Heart left ventricle (tissue), 16 donors: ENCODE results near the gene CNBD2. TPM values are rescaled to one million over a fixed set of nuclear protein-coding genes. Genes with fewer than 3 reads are reported as not detected.

Experiments
- ATAC-seq, 4 donors: fragments of 200-7000 bp; cut with Tn5 transposase; one replicate each; pipeline ENCODE4 v1.9.1; 2020 to 2022; ENCODE audit warnings: moderate library complexity in 4 of 4, mild to moderate bottlenecking in 3 of 4, moderate number of reproducible peaks in 1 of 4
- DNase-seq, 5 donors: peaks; one replicate each; pipeline ENCODE4 v3.0.0-alpha.2; 2020
- H3K27ac ChIP-seq, 12 donors: fragments of 200-600 bp; sonication (generic) in 4 of 12; one replicate each; pipeline versions ENCODE4 v1.5.0 to v1.8.0; 2016 to 2022; ENCODE audit warnings: mild to moderate bottlenecking in 2 of 12
- H3K27me3 ChIP-seq, 9 donors: fragments of 200-600 bp; sonication (generic) in 2 of 9; one replicate each; pipeline versions ENCODE4 v1.5.1 to v1.8.0; 2016 to 2022; ENCODE audit warnings: mild to moderate bottlenecking in 3 of 9
- H3K36me3 ChIP-seq, 9 donors: fragments of 200-600 bp; sonication (generic) in 2 of 9; one replicate each; pipeline versions ENCODE4 v1.5.0 to v1.8.0; 2018 to 2022; ENCODE audit warnings: mild to moderate bottlenecking in 2 of 9
- H3K4me1 ChIP-seq, 12 donors: fragments of 200-600 bp; sonication (generic) in 4 of 12; one replicate each; pipeline versions ENCODE4 v1.5.0 to v1.8.0; 2016 to 2022; ENCODE audit warnings: mild to moderate bottlenecking in 3 of 12
- H3K4me3 ChIP-seq, 12 donors: fragments of 200-600 bp; sonication (generic) in 4 of 12; one replicate each; pipeline versions ENCODE4 v1.5.0 to v1.8.0; 2017 to 2022; ENCODE audit warnings: mild to moderate bottlenecking in 9 of 12, moderate library complexity in 4 of 12
- H3K9me3 ChIP-seq, 12 donors: fragments of 200-600 bp; sonication (generic) in 4 of 12; one replicate each; pipeline versions ENCODE4 v1.5.0 to v1.8.0; 2016 to 2022; ENCODE audit warnings: mild to moderate bottlenecking in 1 of 12
- CTCF ChIP-seq, 12 donors: fragments of 200-600 bp; sonication (generic) in 4 of 12; IDR thresholded peaks; one replicate each; pipeline versions ENCODE4 v1.5.0 to v1.8.0; 2018 to 2022; ENCODE audit warnings: antibody characterized with exemption in 12 of 12, mild to moderate bottlenecking in 5 of 12
- POLR2A ChIP-seq, 2 donors: fragments of 450-650 bp; IDR thresholded peaks; one replicate each; pipeline ENCODE4 v1.6.1; 2017; ENCODE audit warnings: antibody characterized with exemption in 2 of 2, mild to moderate bottlenecking in 2 of 2, moderate library complexity in 2 of 2
- WGBS, 4 donors: extraction: QIAGEN DNeasy Blood & Tissue Kit in 2 of 4; methylation state at CpG; one replicate each; pipeline versions ENCODE4 v1.1.5 to v1.1.7; 2013 to 2018; 5-methylcytosine and 5-hydroxymethylcytosine counted together
- intact Hi-C, 10 donors: fragments of 100-400 bp; cut with DNase I; formaldehyde crosslinking; loops; one replicate each; pipeline versions ENCODE4 v1.11.1 to v1.14.2; 2022
- polyA plus RNA-seq, 2 donors: library from polyadenylated mRNA; stranded (reverse); fragments of 200-250 nt; gene quantifications; one replicate each; pipeline ENCODE4 v1.2.3, GENCODE V29; 2013
- total RNA-seq, 9 donors: library from RNA; depleted of rRNA in 2 of 9; stranded (reverse); fragments of >200 nt in 2 of 9; fragmentation: NEBNext Ultra II Directional in 3 of 9; extraction: Animal tissue kit (Norgen Biotek cat#: 25700) in 3 of 9; gene quantifications; one replicate each; pipeline versions ENCODE4 v1.1.0 to v1.2.4, GENCODE V29; 2016 to 2023
- donor health status: ischemic (EF 13 %, LVEDD 7.1; RV severe dilation, severe dysfunction).
- donor health status: healthy with polysubstance abuse.
- donor health status: DM: no; HTN: yes; CAD: no.
- donor health status: DM: no; HTN: no; CAD: no.
- donor health status: ischemic (EF 25% LVEDD 6.9; RV normal size, moderate dysfunction).
- donor health status: ischemic (EF 25% LVEDD 5.7; RV mildly dilated, moderate dysfunction).
- donor health status: healthy.
- donor health status: DM: yes; HTN: yes; CAD: no.
- donor health status: ischemic (EF 35%, LVEDD 5.7; RV mildly dilated, moderate dysfunction).
- donor health status: nonischemic (EF 11% LVEDD 7.7; RV severe dilation, severe dysfunction).
- donor health status: DM: yes; HTN: yes; CAD: no.
- donor health status: PGD.
- donor health status: ischemic (EF 29% LVEDD 5.4; RV normal size, mild dysfunction).
- donor health status: nonischemic (EF 23%, LVEDD 6.1; RV moderate dilation, normal function).

CNBD2 gene
- total and polyA plus RNA-seq, 11 donors = 1.4 to 7.7 (median 3.6) TPM; not detected in 1

- Histone ChIP-seq H3K4me1 (peaks cover 4 to 32% (median 21%) of the 10 kb centered on the region in 12 donors), H3K27ac (peak overlapping the region; percentile 95 to 100 (median 97)), H3K9me3 (no peaks in the 10 kb centered on the region), H3K4me3 (peak overlapping the region; percentile 69 to 96 (median 84)), H3K36me3 (peaks cover 0 to 16% (median 1%) of the 10 kb centered on the region in 9 donors), H3K27me3 (no peaks in the 10 kb centered on the region)
- ATAC-seq = peak; percentile 16 to 56 (median 44)
- TF ChIP-seq POLR2A (IDR thresholded peaks at IDR 0.05) (no peak), CTCF (IDR thresholded peaks at IDR 0.05) (no peak)
- WGBS, 4 donors = 1 to 5% (median 3%) methylated on average over 20 to 65 of the region's 65 CpGs
- intact Hi-C loops = loop anchor here in 1 of 10 donors (5.0 kb wide), 1 partner anchor 99 kb away; no protein-coding TSS in a partner anchor
- peak; percentile 41 to 80 (median 51) for DNase-seq
Observed at GRCh38 chr20:35953387-35954199, 14.8 kb upstream of the CNBD2 start.

- ATAC-seq (peak; percentile 93 to 94 (median 94)), DNase-seq (peak; percentile 94 to 96 (median 96))
- intact Hi-C loops = loop anchor here in 1 of 10 donors (5.0 kb wide), 1 partner anchor 98 kb away; no protein-coding TSS in a partner anchor
- WGBS, 4 donors = 0 to 1% (median 0%) methylated on average over 33 to 76 of the region's 76 CpGs
- TF ChIP-seq CTCF (IDR thresholded peaks at IDR 0.05) = peak; percentile 92 to 100 (median 98)
- peak in 1 of 2 donors; percentile 82 for TF ChIP-seq POLR2A (IDR thresholded peaks at IDR 0.05)
- H3K4me1 ChIP-seq = peaks cover 4 to 32% (median 21%) of the 10 kb centered on the region in 12 donors
- peak within 1 kb of the TSS; percentile 69 to 96 (median 84) for H3K4me3 ChIP-seq
- no peaks in the 10 kb centered on the region for H3K9me3 ChIP-seq
- peak within 1 kb of the TSS; percentile 95 to 100 (median 97) for H3K27ac ChIP-seq
- peaks cover 0 to 9% (median 0%) of the 10 kb centered on the region in 9 donors for H3K36me3 ChIP-seq
- H3K27me3 ChIP-seq = no peaks in the 10 kb centered on the region
Observed at GRCh38 chr20:35954200-35954906, 14.0 kb upstream of the CNBD2 start, which contains the start of gene SCAND1. Gene SCAND1, minus strand, starts transcription at chr20:35954502. Its CDS starts 218 bp downstream, at chr20:35954284.

GRCh38 chr20:35954907-35955251 lies 13.5 kb upstream of the CNBD2 start:
- Histone ChIP-seq H3K9me3 (no peaks in the 10 kb centered on the region), H3K4me3 (peak overlapping the region; percentile 69 to 96 (median 84))
- 1 to 2% (median 2%) methylated on average over 17 to 19 of the region's 19 CpGs for WGBS, 4 donors

More at GRCh38 chr20:35954907-35955251, 13.5 kb upstream of the CNBD2 start:
- DNase-seq (peak in 1 of 5 donors; percentile 63), ATAC-seq (peak in 2 of 4 donors; percentile 1 to 6)
- intact Hi-C loops = loop anchor here in 1 of 10 donors (5.0 kb wide), 1 partner anchor 97 kb away; no protein-coding TSS in a partner anchor
- H3K27me3 ChIP-seq = no peaks in the 10 kb centered on the region
- H3K36me3 ChIP-seq = peaks cover 0 to 7% (median 0%) of the 10 kb centered on the region in 9 donors
- H3K4me1 ChIP-seq = peaks cover 4 to 32% (median 21%) of the 10 kb centered on the region in 12 donors
- H3K27ac ChIP-seq = peak overlapping the region; percentile 95 to 100 (median 97)
- TF ChIP-seq POLR2A (IDR thresholded peaks at IDR 0.05) (no peak), CTCF (IDR thresholded peaks at IDR 0.05) (no peak)
